NCI-H226 (cell line): ENCODE measurements around the gene STK25.
A peak's percentile ranks its signal among the peaks of the same experiment; 100 is the strongest.
"Not testable (repeated sequence)": the region's sequence is repeated elsewhere in the genome, so short reads cannot be mapped to it uniquely, and the experiment has no call there.

Source experiments
- DNase-seq: peaks from one replicate; pipeline ENCODE4 v3.0.0-alpha.2; 2015

STK25 gene

DNA sequence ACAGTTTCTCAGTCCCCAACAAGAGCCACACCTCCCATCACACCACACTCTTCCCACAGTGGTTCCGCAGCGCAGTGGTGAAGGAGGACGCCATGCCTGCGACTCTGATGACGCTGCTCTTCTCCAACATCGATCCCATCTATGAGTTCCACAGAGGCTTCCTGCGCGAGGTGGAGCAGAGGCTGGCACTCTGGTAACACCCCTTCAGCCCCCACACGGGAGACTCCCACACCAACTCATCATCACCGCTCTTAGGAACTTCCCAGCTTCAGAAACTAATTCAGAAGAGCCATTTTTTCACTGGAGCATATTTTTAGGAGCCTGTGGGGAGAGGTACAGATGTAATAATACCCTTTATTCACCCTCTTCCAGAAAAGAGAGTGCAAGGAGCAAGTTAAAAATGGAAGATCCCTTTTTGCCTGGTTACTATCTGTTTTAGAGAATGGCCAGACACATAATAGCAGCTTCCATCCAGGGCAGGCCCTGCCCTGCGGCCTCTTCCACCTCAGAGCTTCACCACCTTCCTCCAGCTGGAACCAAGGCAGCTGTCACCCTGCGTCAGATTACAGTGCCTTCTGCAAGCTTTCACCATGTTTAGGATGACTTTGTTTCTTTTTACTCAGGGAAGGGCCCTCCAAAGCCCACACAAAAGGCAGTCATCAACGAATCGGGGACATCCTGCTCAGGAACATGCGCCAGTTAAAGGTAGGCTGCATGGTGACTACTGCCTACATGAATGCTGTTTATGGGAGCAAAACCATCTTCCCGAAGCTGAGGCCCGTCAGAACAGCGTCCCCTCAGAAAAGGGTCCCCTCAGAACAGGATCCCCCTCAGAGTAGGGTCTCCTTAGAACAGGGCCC lies 44.9 kb downstream of the STK25 start:
- DNase-seq = no peak

DNA sequence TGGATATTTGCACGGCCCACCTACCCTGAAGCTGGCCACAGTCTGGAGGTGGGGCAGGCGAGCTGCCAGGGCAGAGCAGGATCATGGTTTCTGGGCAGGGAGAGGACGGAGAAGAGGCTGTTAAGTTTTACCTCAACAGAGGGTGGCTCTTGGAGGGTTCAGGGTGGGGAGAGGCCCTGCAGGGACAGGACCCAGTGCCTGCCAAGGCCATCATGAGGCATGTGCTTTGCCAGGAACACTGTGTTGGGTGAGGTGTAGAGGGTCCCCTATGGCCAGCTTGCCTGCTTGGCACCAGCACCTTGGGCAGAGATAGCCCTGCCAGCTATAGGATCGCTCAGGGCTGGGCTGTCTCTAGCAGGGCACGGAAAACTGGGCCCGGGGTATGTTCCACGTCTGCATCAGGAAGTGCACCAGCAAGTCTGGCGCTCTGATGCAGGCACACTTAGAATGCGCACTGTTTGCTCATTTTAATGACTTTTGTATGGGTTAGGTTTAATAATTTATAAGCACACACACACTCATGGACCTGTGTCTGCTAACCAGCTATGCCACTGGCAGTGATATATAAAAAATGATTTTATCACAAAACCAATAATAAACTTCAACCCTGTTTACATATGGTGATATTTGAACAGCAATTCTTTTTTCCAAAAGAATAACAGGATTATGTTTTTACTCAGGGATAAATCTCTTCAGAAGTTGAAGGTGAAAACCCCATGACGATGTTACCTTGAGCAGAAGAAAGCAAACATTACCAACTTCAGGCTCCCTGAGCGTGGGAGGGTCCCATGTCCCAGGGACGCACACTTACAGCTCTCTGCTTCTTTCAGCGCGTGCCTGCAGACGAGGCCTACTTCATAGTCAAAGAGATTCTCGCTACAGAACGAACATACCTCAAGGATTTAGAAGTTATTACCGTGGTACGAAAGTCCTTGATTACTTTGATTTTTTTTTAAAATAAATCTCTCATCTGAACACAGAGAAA lies 46.4 kb downstream of the STK25 start:
- DNase-seq = no peak

DNA sequence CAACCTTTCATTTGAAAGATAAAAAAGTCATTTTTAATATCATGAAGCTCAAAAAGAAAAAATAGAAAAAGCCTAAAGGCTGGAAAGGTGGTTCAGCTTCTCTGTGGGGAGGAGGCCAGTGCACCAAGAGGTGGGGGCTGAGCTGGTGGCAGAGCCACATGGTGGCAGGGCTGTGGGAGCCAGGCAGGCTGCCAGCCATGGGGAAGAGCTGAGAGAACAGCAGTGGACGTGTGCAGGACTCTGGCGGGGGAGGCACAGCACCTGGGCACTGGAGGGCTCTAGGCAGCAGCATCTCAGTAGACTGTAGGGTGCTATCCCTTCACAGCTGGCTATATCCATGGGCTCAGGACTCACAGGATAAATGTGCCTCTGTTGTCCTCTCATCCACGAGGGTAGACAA lies 47.8 kb downstream of the STK25 start:
- no peak for DNase-seq

DNA sequence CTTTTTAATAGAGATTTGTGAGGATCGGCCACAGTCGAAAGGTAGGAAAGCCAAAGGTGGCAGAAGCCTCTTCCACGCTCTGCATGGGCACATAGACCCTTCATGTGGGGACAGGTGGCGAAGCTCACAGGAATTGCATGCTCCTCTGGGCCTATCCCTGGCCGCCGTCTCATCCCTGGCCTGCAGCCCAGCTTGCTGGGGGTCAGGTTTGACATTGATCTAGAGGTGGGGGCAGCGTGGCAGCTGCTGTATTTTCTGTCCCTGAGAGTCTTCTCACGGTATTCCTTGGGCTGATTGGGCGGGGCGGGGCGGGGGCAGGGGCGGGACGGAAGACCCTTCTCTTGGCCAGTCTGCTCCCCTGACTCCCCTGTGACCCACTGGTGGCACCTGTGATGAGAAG lies 48.9 kb downstream of the STK25 start:
- no peak for DNase-seq

DNA sequence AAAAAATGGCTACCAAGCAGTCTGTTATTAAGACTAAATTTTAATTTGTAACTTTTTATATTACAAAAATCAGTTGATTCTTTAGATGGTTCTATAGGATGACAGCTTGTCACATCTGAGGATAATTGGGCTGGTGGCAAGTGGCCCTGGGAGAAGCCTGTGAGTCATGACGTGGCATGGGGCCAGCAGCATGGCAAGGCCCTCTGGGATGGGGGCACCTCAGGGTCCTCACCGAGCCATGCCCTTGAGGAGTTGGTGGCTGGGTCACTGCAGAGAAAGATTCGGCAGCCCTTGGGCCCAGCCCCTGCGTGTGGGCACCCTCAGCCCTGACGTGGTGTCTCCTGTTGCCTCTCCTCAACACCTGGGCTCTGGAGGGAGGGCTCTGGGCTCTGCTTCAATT lies 49.7 kb downstream of the STK25 start:
- no peak for DNase-seq

DNA sequence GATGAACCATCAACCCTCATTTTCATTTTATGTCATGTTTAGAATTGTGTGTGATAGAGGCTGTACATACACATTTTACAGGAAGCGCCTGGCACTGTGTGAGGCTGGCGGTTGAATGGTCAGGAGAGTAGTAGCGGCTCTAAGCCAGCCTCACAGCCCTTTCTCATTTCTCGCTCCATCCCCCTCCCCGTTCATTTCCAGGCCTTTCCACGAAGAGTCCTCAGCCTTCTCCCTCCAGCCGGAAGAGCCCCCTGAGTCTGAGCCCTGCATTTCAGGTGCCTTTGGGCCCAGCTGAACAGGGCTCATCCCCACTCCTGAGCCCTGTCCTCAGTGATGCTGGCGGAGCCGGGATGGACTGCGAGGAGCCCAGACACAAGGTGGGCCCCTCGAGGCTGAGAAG lies 51.8 kb downstream of the STK25 start:
- DNase-seq = no peak

DNA sequence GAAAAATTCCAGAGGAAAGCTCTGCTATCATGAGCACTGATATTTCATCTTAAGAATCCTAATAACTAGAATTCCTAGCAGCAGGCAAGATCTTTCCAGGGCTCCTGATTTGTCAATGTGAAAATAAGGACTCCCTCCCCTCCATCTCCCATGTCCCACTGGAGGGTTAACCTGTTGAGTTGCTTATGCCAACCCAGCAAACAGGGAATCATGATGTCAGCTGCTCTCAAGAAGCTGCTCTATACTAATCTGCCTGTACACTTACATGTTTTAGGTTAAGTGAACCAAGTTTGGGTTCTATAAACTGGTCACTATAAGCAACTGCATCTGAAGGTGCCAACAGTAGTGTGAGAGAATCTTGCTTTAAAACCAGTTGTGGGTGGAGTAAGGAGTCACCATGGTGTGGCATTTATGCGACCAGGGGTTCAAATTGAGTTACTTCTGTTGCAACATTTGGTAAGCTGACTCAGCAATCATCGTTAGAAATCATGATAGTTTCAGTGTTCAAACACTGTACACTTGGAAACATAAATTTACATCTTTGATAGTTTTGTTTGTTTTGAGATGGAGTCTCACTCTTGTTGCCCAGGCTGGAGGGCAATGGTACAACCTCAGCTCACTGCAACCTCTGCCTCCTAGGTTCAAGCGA lies 53.4 kb downstream of the STK25 start:
- DNase-seq = no peak

DNA sequence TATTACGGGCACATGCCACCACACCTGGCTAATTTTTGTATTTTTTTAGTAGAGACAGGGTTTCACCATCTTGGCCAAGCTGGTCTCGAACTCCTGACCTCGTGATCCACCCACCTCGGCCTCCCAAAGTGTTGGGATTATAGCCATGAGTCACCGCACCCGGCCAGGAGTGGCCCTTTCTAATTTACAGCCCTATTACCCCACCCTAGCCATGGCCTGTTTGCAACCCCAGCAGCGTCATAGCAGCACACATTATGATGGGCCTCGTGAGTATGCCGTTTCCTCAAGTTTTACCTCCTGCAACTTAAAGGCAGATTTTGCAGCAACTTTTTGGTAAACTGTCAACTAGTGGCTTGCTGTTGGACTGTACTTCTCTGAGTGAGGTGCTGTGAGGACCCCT lies 54.5 kb downstream of the STK25 start:
- not testable (repeated sequence) for DNase-seq

DNA sequence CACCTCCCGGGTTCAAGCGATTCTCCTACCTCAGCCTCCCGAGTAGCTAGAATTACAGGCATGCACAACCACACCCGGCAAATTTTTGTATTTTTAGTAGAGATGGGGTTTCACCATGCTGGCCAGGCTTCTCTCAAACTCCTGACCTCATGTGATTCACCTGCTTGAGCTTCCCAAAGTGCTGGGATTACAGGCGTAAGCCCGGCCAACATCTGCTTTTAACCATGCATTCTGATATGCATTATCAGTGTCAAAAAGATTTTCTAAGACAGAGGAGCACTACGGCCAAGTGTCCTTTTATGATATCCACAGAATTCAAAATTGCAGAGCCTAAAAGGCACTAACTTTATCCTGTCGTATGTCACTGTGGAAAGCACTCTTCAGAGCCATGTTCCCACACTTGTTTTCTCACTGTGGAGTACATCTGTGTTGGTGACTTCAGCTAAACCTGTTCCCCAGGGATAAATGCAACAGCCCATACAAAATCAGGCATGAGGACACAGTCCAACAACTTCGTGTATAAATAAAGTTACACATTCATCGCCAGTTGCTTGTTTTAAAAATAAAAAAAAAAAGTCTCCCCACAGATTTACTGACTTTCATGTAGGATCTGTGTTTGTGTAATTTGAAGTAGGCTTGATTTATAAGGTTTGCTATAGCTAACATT lies 56.4 kb downstream of the STK25 start:
- no peak for DNase-seq

DNA sequence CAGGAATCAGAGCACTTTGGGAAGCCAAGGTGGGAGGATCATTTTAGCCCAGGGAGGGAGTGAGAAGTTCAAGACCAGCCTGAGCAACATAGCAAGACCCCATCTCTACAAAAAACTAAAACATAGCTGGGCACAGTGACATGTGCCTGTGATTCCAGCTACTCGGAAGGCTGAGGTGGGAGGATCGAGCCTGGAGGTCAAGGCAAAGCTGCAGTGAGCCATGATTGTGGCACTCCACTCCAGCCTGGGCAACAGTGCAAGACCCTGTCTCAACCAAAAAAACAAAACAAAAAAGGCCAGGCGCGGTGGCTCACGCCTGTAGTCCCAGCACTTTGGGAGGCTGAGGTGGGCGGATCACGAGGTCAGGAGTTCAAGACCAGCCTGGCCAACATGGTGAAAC lies 58.3 kb downstream of the STK25 start:
- not testable (repeated sequence) for DNase-seq

DNA sequence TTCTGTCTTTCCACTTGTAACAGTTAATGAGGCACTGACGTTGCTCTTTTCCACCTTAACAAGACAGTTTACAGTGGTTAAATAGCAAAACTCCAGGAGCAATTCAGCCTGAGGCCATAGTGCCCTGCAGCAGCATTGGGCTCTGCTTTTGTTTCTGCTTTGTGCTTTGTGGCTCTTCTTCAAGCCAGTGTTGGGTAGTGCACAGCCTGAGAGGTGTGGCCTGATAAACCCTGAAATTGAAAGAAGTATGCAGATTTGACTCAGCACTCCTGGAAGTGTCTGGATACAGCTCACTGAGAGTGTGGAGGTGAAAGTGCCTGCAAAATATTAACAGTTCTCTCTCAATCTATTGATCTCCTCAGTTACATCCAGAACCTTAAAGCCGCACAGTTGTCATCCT lies 63.0 kb downstream of the STK25 start:
- no peak for DNase-seq

DNA sequence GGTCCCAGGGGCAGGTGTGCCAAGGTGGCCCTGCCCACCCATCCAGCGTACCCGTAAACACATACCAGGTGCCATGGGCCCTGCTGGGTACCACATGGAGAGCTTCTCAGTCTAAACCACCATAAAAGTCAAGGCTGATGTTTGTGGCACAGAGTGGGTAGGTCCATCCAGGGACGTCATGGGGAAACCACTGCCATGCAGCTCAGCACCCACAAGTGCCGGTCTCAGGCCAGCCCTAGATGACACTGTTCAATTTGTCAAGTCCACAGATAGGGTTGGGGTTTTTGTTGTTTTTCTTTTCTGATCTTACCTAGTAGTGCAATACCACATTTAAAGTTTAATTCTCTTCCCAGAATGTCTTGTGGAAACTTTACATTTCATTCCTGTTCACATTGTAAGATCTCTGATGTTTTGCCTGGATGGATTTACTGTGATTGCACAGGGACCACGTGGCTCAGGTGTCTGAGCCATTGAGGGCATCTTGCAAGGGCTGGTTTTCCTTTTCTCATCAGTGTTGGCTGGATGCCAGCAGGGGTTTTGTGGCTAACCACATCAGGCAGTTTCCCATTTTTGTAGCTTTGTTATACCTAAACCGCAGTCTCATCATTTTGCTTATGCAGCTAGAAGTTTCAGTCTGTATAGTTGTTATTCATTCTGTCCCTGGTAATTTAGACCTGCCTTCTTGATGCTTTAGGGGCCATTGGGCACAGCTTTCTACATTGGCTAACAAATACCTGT lies 64.7 kb downstream of the STK25 start:
- DNase-seq = peak; percentile 24
